Epithelial cell of umbilical artery (primary cell): ENCODE measurements around the gene LYAR. TPM values are rescaled to one million over a fixed set of nuclear protein-coding genes. Genes with fewer than 3 reads are reported as not detected.

Experiments used
- total RNA-seq: library from RNA; depleted of rRNA; stranded (reverse); fragments of >200 nt; gene quantifications from 2 replicates; pipeline ENCODE4 v1.2.3, GENCODE V29; 2014

Gene LYAR, protein sequence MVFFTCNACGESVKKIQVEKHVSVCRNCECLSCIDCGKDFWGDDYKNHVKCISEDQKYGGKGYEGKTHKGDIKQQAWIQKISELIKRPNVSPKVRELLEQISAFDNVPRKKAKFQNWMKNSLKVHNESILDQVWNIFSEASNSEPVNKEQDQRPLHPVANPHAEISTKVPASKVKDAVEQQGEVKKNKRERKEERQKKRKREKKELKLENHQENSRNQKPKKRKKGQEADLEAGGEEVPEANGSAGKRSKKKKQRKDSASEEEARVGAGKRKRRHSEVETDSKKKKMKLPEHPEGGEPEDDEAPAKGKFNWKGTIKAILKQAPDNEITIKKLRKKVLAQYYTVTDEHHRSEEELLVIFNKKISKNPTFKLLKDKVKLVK
- total RNA-seq = 29.6 and 41.0 TPM in 2 replicates

DNA sequence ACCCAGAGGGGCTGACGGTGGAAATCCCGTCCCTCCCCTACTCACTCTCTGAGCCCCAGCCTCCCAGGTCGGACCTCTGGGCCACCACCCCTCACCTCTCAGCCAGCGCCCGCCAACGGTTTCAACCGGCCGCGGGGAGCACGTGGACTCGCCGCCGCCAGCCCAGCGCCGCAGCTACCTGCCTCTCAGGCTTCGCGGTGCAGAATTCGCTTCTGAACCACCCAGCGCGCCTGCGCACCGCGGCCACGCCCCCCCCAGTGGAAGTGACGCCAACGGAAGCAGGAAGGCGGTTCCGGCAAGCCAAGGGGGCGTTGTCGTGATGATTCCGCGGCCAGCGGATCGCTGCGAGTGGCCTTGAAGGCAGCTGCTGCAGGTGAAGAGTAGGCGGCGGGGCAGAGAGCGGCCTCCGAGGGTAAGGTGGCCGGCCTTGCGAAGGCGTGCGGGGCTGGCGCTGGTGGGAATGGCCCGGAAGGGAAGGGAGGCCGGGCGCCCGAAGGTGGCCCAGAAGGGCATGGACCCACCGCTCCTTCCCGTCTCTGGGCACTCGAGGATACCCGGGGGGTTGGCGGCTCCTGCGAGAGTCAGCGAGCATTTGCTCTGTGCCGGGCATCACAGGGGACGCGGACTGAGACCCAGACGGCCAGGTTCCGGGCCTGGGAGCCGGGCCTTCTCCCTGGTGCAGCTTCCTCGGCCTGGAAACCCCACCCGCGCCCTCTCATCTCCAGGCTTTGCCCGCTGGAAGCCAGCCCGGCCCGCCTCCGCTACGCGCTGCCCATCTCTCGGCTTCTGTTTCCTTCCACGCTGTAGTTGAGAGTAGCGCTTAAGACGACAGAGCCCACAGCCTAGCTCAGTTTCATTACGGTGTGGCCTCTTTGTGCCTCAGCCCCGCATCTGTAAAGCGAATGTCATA, at the start of gene LYAR, which contains the start of gene ZBTB49:
TSS of gene LYAR (minus strand) at position 214 of the 910 bp plus-strand sequence. CDS start 6,412 bp downstream, outside the sequence.
TSS of gene ZBTB49 (plus strand) at position 311 of the 910 bp plus-strand sequence. CDS start 9,695 bp downstream, outside the sequence.

DNA sequence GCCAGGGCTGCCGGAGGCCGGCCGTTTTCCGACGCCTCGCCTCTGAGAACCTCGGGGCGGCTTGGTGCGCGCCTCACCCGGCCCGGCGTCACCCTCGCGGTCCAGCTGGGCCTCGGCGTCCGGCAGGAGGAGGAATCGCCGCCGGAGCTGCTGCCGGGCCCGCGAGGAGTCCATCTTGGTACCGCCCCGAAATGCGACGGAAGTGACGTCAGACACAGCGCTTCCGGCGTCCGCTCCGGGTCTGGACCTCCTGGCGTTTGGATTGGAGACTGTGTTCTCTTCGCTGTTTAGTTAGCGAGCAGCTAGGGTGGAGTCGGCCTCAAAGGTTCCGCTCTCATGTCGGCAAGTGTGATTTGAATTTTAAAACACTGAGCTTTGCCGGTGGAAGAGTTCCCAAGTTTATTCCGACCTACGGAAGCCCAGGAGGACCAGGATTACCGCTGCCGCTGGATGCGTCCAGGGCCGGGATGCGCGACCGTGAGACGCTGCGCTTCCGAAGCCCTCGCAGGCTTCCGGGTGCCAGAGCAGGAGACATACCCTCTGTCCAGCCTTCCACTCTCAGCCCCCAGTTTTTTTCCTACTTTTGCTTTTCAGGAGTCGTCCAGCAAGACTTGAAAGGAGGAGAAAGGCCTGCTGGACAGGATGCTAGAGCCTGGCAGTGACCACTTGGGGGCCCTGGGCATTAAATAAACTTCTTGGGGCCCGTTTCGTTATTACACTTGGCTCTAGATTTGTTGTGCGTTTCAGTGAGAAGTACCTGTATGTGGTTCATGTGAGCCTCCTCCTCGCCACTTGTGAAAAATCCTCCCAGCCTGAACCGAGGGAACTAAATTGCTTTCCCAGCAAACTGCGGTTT, 41.7 kb downstream of the LYAR start, which contains the start of gene TMEM128:
TSS of gene TMEM128 (minus strand) at position 195 of the 856 bp plus-strand sequence. CDS start at position 174, 21 bp downstream.

DNA sequence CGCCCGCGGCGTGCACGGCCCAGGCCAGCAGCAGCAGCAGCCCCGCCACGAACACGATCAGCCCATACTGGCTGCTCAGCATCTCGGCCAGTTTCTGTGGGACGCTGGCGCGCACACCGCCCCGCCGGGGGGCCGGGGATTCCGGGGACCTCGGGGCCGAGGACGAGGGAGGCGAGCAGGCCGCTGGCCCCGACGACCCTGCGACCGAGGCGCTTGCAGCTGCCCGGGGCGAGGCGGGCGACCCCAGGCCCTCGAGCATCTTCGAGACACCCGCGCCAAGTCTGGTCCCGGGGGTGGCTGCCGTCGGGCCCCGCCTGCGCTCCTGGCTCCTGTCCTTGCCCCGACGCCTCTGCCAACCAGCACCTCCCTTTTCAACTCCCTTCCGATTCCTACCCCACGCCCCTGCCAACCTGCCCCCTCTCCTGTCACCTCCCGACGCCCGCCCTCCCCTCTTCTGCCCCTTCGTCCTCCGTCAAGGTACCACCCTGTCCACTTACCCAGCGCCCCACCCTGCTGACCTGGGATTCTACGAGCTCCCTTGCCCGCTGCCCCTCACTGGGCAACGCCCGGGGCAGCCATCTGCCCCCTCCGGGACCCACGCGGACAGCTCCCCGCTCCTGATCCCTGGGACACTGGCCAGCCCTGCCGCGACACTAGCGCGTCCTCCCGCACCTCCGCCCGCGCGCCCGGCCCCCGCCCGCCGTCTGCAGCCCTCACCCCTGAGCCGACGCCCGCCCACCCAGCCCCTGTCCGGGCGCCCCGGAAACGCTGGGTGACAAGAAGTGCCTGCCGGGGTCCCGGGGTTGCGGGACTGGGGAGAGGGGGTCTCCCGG, 63.1 kb downstream of the LYAR start, which contains the start of gene OTOP1:
TSS of gene OTOP1 (minus strand) at position 324 of the 833 bp plus-strand sequence. CDS start at position 259, 65 bp downstream.

Other genes starting within 250 kb of the LYAR start
- not detected in 2 replicates for gene OTOP1, start 63.2 kb downstream of the LYAR start, total RNA-seq
- gene TMEM128, start 41.9 kb downstream of the LYAR start, total RNA-seq = 17.9 and 21.1 TPM in 2 replicates
- 2.4 and 3.9 TPM in 2 replicates for gene ZBTB49, start 97 bp upstream of the LYAR start, total RNA-seq
- gene NSG1, start 96.9 kb upstream of the LYAR start, total RNA-seq = 4.9 and 9.9 TPM in 2 replicates